Endothelial cell of umbilical vein (primary cell): Measurements from ENCODE around the gene RGP1. TPM values are rescaled to one million over a fixed set of nuclear protein-coding genes. Genes with fewer than 3 reads are reported as not detected.

Experiments used
- BruUV-seq: library from RNA; stranded (reverse); fragments of 400-500 nt; replicated peaks from 2 replicates; lab custom pipeline; 2021; lab: Mats Ljungman, UMichigan
- CTCF ChIA-PET: fragments of 300-600, 350-600 bp; sonication (Branson Sonifier 250); formaldehyde crosslinking; loops from one replicate; lab custom pipeline; 2021; ENCODE audit warnings: antibody characterized with exemption, inconsistent platforms; lab: Charles Lee
- POLR2A ChIA-PET: fragments of 300-600, 350-600 bp; sonication (Branson Sonifier 250); formaldehyde crosslinking; loops from one replicate; lab custom pipeline; 2021; ENCODE audit warnings: antibody characterized with exemption, inconsistent platforms; lab: Charles Lee
- DNase-seq: peaks from one replicate; pipeline ENCODE4 v3.0.0-alpha.2; 2011; ENCODE audit warnings: low read depth, low spot score
- FAIRE-seq: peaks from 2 replicates; lab custom pipeline; 2011; peaks lifted over from hg19 to GRCh38; lab: Jason Lieb, UNC
- H2AFZ ChIP-seq: 2 replicates; pipeline ENCODE4 v1.6.0; 2012; ENCODE audit warnings: low read depth, low read length, control low read depth, inconsistent platforms
- H3K27ac ChIP-seq: 2 replicates; pipeline ENCODE4 v1.5.1; 2011; ENCODE audit warnings: low read depth, mild to moderate bottlenecking, control low read depth, low read length, moderate library complexity; ENCODE audit not compliant: insufficient read depth
- H3K27me3 ChIP-seq, 2 experiments: 2 replicates each; pipeline versions ENCODE4 v1.6.0 to v1.6.1; 2011; ENCODE audit warnings: low read length in 2 of 2, mixed read lengths in 1 of 2; ENCODE audit not compliant: control insufficient read depth in 2 of 2, insufficient read depth in 2 of 2
- H3K36me3 ChIP-seq, 2 experiments: 2 replicates in 1 of 2; 3 replicates in 1 of 2; pipeline ENCODE4 v1.5.1; 2011; ENCODE audit warnings: low read length in 2 of 2, mild to moderate bottlenecking in 1 of 2, moderate library complexity in 1 of 2; ENCODE audit not compliant: control insufficient read depth in 2 of 2, insufficient read depth in 2 of 2; ENCODE audit errors: extremely low read depth in 1 of 2
- H3K4me1 ChIP-seq: 3 replicates; pipeline ENCODE4 v1.5.1; 2011; ENCODE audit warnings: mild to moderate bottlenecking, low read length; ENCODE audit not compliant: control insufficient read depth, insufficient read depth; ENCODE audit errors: extremely low read depth
- H3K4me2 ChIP-seq: 2 replicates; pipeline ENCODE4 v1.6.1; 2011; ENCODE audit warnings: low read length, control low read depth, mixed read lengths; ENCODE audit not compliant: insufficient read depth
- H3K4me3 ChIP-seq, 3 experiments: fragments of 200-600 bp in 1 of 3; sonication (generic), shearing (Covaris generic) in 1 of 3; replicated peaks in 1 of 3; 2 replicates each; pipeline ENCODE4 v1.5.1; 2011 to 2016; ENCODE audit warnings: control low read depth in 3 of 3, low read length in 3 of 3, mild to moderate bottlenecking in 2 of 3, inconsistent platforms in 1 of 3, low read depth in 1 of 3, moderate library complexity in 1 of 3; ENCODE audit not compliant: insufficient read depth in 1 of 3
- H3K79me2 ChIP-seq: 2 replicates; pipeline ENCODE4 v1.6.0; 2012; ENCODE audit warnings: low read length, inconsistent platforms; ENCODE audit not compliant: control insufficient read depth, insufficient read depth
- H3K9ac ChIP-seq: replicated peaks from 2 replicates; pipeline ENCODE3; 2011; ENCODE audit warnings: low read length, control low read depth; ENCODE audit not compliant: insufficient read depth; ENCODE audit errors: extremely low read depth
- H3K9me1 ChIP-seq: replicated peaks from 3 replicates; pipeline ENCODE4 v1.6.0; 2011; ENCODE audit warnings: mild to moderate bottlenecking, low read length; ENCODE audit not compliant: control insufficient read depth, insufficient read depth; ENCODE audit errors: extremely low read depth
- H3K9me3 ChIP-seq: replicated peaks from 2 replicates; pipeline ENCODE4 v1.5.1; 2012; ENCODE audit warnings: low read length, inconsistent platforms; ENCODE audit not compliant: control insufficient read depth, insufficient read depth
- H4K20me1 ChIP-seq: replicated peaks from 2 replicates; pipeline ENCODE3; 2011; ENCODE audit warnings: mild to moderate bottlenecking, low read length; ENCODE audit not compliant: control insufficient read depth, insufficient read depth; ENCODE audit errors: extremely low read depth
- CTCF ChIP-seq, 2 donors: IDR thresholded peaks; 1 replicate in 1 of 2; 2 replicates in 1 of 2; pipeline ENCODE4 v1.5.1; 2011; ENCODE audit warnings: low read length in 2 of 2, mild to moderate bottlenecking in 2 of 2, moderate library complexity in 2 of 2, control low read depth in 1 of 2, inconsistent platforms in 1 of 2, low read depth in 1 of 2; ENCODE audit not compliant: insufficient read depth in 1 of 2; ENCODE audit errors: extremely low read depth in 1 of 2
- EZH2 ChIP-seq: IDR thresholded peaks from 2 replicates; pipeline ENCODE4 v1.6.1; 2012; ENCODE audit warnings: borderline replicate concordance, low read depth, mild to moderate bottlenecking, moderate library complexity, low read length, inconsistent platforms; ENCODE audit not compliant: severe bottlenecking
- FOS ChIP-seq: IDR thresholded peaks from 2 replicates; pipeline ENCODE4 v1.6.1; 2011; ENCODE audit warnings: mild to moderate bottlenecking, low read length, moderate library complexity, borderline replicate concordance; ENCODE audit not compliant: insufficient read depth
- JUN ChIP-seq: IDR thresholded peaks from 2 replicates; pipeline ENCODE4 v1.6.1; 2011; ENCODE audit warnings: borderline replicate concordance, low read depth; ENCODE audit not compliant: insufficient read length, insufficient read depth
- MYC ChIP-seq: IDR thresholded peaks from one replicate; pipeline ENCODE4 v1.6.1; 2011; ENCODE audit warnings: mild to moderate bottlenecking, low read depth, low read length
- POLR2A ChIP-seq: IDR thresholded peaks from 2 replicates; pipeline ENCODE4 v1.6.1; 2012; ENCODE audit warnings: low read depth, mild to moderate bottlenecking, control low read depth, low read length
- POLR2AphosphoS5 ChIP-seq: IDR thresholded peaks from 2 replicates; pipeline ENCODE4 v1.6.1; 2012; ENCODE audit warnings: low read depth, mild to moderate bottlenecking, control low read depth, low read length, moderate library complexity; ENCODE audit not compliant: insufficient read depth
- dilution Hi-C: fragments of 300-500 bp; cut with MboI; formaldehyde crosslinking; loops from one replicate; pipeline ENCODE4 v1.15.0; 2019; ENCODE audit warnings: low sequenced_read_pairs; ENCODE audit not compliant: extremely low pct_ligation_motif_present
- intact Hi-C: fragments of 100-400 bp; cut with micrococcal nuclease; formaldehyde crosslinking; loops from one replicate; pipeline ENCODE4 v1.10.0; 2022
- polyA plus RNA-seq, 4 experiments: library from polyadenylated mRNA; depleted of rRNA in 3 of 4; stranded (reverse) in 3 of 4; unstranded in 1 of 4; fragments of >200 nt; gene quantifications; 2 replicates each; pipeline versions ENCODE4 v1.2.1 to v1.2.3, GENCODE V29; 2011 to 2012; ENCODE audit warnings: missing spikeins in 1 of 4
- total RNA-seq: library from RNA; stranded (reverse); gene quantifications from 2 replicates; pipeline ENCODE4 v1.2.3, GENCODE V29; 2021

RGP1 gene
- total and polyA plus RNA-seq, 2 donors (not counting 3 experiments of a cell fraction or from before 2014, with no cell fraction given) = 15.0 to 29.0 TPM

GRCh38 chr9:35792826-35793225 is 43.7 kb downstream of the RGP1 start:
- FAIRE-seq (no peak), DNase-seq (no peak)
- H3K4me2 ChIP-seq = peak overlapping the region; percentile 9
- H3K27me3 ChIP-seq = no peaks in the 10 kb centered on the region
- TF ChIP-seq EZH2 (no peak), POLR2AphosphoS5 (no peak), FOS (no peak), CTCF (IDR thresholded peaks at IDR 0.05; ENCODE audit: extremely low read depth in 1 of 2, insufficient read depth in 1 of 2, low read depth in 1 of 2, low read length in 2 of 2) (no peak), POLR2A (no peak), MYC (no peak)
- H3K9ac ChIP-seq = no peak overlapping the region
- no TSS peak for BruUV-seq
- H3K27ac ChIP-seq = no peak overlapping the region
- no peaks in the 10 kb centered on the region for H3K36me3 ChIP-seq
- peaks cover 33% of the 10 kb centered on the region for H3K4me1 ChIP-seq
- intact Hi-C loops = no loop called here
- H2AFZ ChIP-seq = no peak overlapping the region
- CTCF ChIA-PET = interaction anchor here (1.3 to 6.5 kb wide), 5 partner anchors 19 to 89 kb away, joined by 7 to 277 read pairs (median 130); partner anchors contain the start of genes FAM221B, GBA2, HINT2 and RGP1
- H3K4me3 ChIP-seq = no peak overlapping the region
- H3K79me2 ChIP-seq = peaks cover 7% of the 10 kb centered on the region
- no peaks in the 10 kb centered on the region for H3K9me3 ChIP-seq
- no peaks in the 10 kb centered on the region for H4K20me1 ChIP-seq
- dilution Hi-C loops = no loop called here
- POLR2A ChIA-PET = no interaction called here
- H3K9me1 ChIP-seq = no peaks in the 10 kb centered on the region

GRCh38 chr9:35793461-35793860 is 44.4 kb downstream of the RGP1 start:
- Histone ChIP-seq H3K36me3 (no peaks in the 10 kb centered on the region), H3K27me3 (no peaks in the 10 kb centered on the region), H4K20me1 (no peaks in the 10 kb centered on the region), H3K9me3 (no peaks in the 10 kb centered on the region), H3K9ac (no peak overlapping the region), H3K4me1 (peaks cover 40% of the 10 kb centered on the region), H3K4me3 (no peak overlapping the region), H3K4me2 (peak overlapping the region; percentile 9), H3K79me2 (peaks cover 7% of the 10 kb centered on the region), H3K9me1 (no peaks in the 10 kb centered on the region), H2AFZ (no peak overlapping the region), H3K27ac (no peak overlapping the region)
- ChIA-PET CTCF (interaction anchor here (0.6 to 6.5 kb wide), 5 partner anchors 20 to 100 kb away, joined by 3 to 277 read pairs (median 7); partner anchors contain the start of genes FAM221B and TMEM8B), POLR2A (no interaction called here)
- no peak for TF ChIP-seq JUN
- no peak for TF ChIP-seq CTCF (IDR thresholded peaks at IDR 0.05; ENCODE audit: extremely low read depth in 1 of 2, insufficient read depth in 1 of 2, low read depth in 1 of 2, low read length in 2 of 2)
- TF ChIP-seq FOS = no peak
- no peak for TF ChIP-seq POLR2A
- DNase-seq (no peak), FAIRE-seq (no peak)
- no TSS peak for BruUV-seq
- dilution Hi-C loops (no loop called here), intact Hi-C loops (no loop called here)
